HG03342 (cell line): Measurements from ENCODE around the gene CHMP1A.
"Not testable (repeated sequence)": the region's sequence is repeated elsewhere in the genome, so short reads cannot be mapped to it uniquely, and the experiment has no call there.

Source experiments
- ATAC-seq: cut with Tn5 transposase; IDR thresholded peaks from one replicate; pipeline ENCODE4 v1.9.1; 2021; ENCODE audit warnings: mild to moderate bottlenecking, moderate library complexity; ENCODE audit not compliant: unreplicated experiment

The CHMP1A gene

DNA sequence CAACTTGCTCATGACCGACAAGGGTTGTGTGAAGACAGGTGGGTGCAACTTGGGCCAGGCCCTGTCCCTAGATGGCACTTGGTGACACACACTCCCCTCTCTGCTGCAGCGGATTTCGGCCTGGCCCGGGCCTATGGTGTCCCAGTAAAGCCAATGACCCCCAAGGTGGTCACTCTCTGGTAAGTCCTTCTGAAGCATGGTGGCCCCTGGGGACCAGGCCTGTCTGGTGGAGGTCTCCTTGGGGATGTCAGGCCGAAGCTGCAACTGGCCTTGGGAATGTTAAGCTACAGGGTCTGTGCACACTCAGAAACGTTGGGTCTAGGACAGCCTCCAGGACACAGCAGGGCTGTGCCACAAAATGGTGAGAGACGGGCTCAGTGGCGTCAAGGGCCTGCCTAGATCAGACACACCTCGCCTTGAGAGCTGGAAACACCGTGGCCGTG lies 35.8 kb upstream of the CHMP1A start:
- no peak for ATAC-seq

DNA sequence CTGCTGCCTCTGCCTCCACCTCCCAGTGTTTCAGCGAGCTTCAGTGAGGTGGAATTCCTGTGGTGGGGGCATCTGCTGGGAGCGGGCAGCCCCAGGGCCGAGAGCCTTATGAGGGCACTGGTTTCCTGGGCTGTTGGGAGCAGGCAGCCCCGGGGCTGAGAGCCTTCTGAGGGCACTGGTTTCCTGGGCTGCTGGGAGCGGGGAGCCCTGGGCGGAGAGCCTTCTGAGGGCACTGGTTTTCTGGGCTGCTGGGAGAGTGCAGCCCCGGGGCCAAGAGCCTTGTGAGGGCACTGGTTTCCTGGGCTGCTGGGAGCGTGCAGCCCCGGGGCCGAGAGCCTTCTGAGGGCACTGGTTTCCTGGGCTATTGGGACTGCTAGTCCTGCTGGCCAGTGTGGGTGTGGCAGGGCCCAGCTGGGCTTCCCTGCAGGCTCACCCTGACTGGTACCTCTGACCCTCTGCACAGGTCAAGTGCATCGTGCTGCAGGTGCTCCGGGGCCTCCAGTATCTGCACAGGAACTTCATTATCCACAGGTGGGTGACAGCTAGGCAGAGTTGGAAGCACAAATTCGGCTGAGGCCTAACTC lies 34.6 kb upstream of the CHMP1A start:
- ATAC-seq, result no peak

DNA sequence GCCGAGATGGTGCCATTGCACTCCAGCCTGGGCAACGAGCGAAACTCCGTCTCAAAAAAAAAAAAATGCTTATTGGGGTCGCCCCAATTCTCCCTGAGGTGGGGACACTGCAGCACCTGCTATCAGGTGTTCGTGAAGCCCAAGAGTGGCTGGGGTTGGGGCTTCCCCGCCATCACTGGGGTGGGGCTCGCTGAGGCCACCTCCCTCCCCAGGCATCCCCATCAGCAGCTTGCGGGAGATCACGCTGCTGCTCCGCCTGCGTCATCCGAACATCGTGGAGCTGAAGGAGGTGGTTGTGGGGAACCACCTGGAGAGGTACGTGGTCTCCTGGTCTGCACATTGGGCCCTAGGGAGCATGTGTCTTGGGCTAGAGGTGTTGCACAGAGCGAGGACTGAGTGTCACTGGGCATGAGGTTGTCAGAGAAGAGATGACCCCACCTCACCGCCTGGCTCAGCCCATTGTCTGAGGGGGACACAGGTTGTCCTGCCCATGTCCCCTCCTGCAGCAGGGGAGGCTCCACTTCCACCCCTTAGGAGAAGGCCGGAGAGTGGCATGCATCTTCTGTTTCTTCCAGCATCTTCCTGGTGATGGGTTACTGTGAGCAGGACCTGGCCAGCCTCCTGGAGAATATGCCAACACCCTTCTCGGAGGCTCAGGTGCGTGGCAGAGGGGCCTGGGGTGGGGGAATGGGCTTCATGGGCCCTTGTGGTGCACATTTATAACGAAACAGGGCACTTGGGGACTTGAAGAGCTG lies 33.9 kb upstream of the CHMP1A start:
- ATAC-seq, result no peak

DNA sequence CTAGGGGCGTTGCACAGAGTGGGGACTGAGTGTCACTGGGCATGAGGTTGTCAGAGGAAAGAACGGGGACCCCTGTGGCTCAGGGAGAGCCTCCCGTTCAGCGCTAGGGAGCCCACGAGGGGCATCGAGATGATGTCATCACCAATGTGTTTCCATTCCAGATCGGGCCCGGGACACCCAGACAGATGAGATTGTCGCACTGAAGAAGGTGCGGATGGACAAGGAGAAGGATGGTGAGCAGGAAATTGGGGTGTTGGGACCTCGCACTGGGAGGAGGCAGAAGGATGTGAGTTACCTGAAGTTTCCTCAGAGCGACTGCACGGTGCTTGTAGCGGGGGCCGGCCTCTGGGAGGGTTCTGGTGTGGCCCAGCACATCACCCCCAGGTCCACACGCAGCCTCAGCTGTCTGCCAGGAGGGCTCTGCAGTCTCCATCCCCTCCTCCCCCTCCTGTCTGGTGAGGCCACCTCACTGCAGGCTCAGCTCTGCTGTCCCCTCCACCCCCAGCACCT lies 32.9 kb upstream of the CHMP1A start:
- ATAC-seq, result no peak

DNA sequence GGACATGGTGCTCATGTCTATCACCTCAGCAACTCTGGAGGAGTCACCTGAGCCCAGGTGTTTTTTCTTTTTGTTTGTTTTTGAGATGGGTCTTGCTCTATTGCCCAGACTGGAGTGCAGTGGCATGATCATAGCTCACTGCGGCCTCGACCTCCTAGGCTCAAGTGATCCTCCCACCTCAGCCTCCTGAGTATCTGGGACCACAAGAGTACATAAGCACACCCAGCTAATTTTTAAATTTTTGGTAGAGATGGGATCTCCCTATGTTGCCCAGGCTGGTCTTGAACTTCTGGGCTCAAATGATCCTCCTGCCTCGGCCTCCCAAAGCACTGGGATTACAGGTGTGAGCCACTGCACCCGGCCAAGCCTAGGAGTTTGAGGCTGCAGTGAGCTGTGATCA lies 32.1 kb upstream of the CHMP1A start:
- ATAC-seq, result not testable (repeated sequence)

DNA sequence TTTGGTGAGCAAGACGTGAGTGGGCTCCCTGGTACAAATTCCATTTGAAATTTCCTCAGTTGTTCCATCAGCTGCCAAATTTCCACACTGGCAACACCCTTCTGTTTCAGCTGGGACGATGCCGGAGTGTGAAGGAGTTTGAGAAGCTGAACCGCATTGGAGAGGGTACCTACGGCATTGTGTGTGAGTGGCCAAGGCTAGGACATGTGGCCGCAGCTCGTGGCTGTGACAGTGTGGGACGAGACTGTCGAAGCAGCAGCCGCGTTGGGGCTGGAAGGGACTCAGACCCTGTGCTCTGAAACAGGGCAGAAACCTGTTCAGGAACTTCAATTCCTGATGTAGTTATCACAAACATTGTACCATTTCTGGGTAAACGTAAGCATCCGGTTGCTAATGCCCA lies 31.6 kb upstream of the CHMP1A start:
- no peak for ATAC-seq

DNA sequence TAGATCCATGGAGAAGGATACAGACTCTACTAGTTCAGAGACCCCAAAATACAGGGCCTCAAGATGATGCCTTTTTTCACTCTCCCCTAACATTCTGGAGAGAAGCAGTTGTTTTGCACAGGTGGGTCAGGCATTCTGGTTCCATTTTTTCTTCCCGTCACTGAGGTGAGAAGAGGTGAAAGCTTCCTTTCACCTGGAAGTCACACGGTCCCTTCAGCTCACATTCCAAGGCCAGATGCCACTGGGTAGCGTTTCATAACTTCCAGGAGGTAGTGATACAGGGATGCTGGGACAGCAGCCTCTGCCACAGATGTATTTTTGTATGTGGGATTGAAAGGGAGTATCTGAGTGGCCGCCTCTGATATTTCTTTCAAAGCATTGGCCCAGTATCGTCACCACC lies 30.9 kb upstream of the CHMP1A start:
- no peak for ATAC-seq

DNA sequence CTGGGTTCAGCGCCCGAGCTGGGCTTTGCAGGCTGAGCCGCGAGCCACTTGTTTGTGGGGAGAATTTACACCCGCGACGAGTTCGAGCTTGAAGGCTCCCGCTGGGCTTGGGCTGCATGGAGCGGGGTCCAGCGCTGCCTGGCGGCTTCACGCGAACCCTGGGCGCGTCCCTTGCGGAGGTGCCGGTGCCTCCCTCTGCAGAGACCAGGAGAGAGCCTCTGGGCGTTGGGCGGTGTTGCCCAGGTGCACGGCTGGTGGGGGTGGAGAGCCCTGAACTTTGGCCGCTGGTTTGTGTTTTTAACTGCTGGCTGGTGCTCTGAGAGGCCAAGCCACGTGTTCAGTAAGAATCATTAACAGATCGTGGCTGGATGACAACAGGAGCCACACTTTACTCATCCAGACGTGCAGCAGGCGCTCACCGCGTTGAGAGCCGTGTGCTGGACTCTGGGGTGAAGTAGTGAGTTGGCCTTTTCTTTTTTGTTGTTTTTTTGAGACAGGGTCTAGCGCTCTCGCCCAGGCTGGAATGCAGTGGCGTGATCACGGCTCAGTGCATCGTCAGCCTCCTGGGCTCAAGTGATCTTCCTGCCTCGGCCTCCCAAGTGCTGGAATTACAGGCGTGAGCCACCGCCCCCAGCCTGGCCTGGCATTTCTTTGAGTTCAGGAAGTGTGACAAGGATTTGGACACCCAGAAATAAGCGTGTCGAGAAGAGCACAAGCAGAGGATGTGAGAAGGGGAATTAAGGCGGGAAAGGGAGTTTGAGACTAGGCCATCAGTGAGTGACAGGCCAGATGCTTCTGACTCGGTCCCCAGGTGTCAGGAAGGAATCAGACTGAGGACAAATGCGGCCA lies 29.8 kb upstream of the CHMP1A start:
- peak; percentile 36 for ATAC-seq

DNA sequence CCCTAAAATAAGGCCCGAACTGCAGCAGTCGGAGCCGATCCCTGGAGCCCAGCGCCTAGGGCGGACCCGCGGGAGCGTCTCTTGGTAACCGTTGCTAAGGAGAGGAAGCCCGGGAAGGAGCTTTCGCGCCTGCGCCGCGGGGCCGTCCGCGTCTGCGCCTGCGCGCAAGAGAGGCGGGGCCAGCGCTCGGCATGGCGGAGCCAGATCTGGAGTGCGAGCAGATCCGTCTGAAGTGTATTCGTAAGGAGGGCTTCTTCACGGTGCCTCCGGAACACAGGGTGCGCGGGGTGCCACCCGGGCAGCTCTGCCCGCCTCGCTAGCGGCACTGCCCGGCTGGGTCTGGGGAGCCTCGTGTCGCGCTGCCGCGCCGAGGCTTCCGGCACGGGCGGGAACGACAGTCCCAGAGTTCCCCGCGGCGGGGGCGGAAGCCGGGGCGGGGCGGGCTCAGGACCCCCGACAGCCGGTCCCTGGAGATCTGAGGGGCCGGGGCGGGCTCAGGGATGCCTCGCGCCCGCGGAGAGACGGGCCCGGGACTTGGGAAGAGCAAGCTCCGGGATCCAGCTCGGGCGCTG lies 29.1 kb upstream of the CHMP1A start, which contains the start of gene CDK10:
CDK10 (plus strand) TSS at position 170 of the 572 bp plus-strand sequence; CDS start at position 192, 22 bp downstream.
- ATAC-seq, result peak; percentile 74

DNA sequence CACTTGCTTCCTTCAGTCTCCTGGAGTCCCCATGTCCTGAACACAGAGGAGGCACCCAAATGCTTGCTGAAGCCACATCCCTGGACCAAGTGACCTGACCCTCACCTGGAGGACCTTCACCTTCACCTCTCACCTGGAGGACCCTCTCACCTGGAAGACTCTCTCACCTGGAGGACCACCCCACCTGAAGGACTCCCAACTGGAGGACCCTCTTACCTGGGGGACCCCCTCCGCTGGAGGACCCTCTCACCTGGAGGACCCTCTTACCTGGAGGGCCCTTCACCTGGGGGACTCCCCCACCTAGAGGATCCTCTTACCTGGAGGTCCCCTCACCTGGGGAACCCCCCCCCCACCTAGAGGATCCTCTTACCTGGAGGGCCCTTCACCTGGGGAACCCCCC lies 28.4 kb upstream of the CHMP1A start:
- no peak for ATAC-seq

DNA sequence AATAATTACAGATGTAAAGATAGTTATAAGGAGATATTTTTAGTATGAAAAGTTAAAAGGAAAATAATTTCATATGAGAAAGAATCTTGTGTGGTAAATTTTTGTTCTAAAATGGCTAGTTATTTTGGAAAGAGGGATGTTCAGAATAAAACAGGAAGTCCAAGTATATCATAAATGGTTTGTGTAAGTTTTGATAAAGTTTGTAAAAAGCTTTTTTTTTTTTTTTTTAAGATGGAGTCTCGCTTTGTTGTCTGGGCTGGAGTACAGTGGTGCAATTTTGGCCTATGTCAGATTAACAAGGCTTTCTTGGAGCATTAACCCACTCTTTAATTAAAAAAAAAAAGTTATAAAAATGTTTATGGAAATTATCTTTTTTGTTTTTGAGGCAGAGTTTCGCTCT lies 20.8 kb upstream of the CHMP1A start:
- no peak for ATAC-seq

DNA sequence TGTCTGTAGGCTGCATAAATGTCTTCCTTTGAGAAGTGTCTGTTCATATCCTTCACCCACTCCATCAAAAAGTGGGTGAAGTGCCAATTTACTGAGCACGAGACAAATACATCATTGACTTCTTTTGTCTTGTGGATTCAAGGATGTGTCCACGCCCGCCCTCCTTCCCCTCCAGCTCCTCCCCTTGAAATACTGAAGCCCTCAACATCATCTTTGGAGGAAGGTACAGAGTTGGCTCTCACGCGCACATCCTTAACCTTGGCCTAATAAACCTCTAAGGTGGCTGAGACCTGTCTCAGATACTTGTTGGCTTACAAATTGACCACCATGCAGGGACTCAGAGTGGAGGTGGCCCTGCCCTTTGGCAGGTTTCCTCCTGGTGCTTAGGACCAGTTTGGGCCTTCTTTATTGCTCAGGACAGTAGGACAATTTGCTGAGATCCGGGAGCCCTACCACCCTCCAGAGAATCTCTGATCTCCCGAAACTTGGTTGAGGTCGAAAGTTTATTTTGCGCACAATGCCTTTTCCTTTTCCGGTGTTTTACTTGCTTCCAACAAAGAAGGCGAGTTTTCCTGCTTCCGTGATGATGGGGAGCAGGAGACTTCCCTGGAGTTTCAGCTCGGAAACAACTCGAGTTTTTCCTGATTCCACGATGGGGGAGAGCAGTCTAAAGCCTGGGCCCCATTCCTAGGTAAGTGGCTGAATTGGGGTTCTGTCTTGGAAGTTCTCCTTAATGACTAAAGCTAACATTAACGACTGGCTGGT lies 14.9 kb upstream of the CHMP1A start:
- no peak for ATAC-seq

DNA sequence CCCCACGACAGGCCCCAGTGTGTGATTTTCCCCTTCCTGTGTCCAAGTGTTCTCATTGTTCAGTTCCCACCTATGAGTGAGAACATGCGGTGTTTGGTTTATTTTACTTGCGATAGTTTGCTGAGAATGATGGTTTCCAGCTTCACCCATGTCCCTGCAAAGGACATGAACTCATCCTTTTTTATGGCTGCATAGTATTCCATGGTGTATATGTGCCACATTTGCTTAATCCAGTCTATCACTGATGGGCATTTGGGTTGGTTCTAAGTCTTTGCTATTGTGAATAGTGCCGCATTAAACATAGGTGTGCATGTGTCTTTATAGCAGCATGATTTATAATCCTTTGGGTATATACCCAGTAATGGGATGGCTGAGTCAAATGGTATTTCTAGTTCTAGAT lies 14.1 kb upstream of the CHMP1A start:
- ATAC-seq, result not testable (repeated sequence)

DNA sequence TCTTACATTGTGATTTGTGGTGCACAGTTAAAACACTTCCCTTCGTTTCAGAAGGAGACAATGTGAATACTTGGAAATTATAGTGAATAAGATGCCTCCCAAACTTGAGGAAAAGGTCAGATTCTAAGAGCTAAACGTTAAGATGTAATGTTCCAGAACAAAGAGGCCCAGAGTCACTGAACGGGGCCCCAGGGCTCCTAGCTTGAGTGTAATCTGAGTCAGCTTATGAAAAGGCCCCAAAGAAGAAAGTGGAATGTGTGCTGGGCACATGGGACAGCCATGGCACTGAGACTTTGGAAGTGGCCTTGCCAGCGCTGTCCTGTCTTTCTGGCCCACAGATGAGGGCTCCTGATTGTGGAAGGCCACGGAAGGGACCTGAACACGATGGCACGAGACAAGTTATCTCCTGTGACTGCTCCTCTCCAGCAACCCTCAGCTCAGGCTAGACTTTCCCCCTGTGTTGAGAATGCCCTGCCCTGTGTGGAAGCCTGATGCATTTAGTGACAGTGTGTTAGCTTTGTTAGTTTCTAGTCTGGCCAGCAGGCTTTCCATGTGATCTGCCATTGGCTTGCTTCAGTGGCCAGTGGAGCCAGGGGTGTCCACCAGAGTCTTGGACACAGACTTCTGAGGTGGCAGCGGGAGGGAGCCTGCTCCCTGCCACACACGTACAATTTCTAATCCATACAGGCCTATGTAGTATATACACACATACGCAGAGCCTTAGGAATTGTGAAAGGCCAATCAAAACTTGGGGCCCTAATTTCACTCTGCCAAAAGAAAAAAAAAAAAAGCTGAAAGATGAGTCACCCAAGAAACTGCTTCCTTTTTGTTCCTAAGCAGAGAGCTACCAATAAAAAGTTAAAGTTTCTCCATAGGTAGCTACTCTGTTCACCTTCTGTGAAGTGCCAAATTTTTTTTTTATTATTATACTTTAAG lies 13.3 kb upstream of the CHMP1A start:
- no peak for ATAC-seq

DNA sequence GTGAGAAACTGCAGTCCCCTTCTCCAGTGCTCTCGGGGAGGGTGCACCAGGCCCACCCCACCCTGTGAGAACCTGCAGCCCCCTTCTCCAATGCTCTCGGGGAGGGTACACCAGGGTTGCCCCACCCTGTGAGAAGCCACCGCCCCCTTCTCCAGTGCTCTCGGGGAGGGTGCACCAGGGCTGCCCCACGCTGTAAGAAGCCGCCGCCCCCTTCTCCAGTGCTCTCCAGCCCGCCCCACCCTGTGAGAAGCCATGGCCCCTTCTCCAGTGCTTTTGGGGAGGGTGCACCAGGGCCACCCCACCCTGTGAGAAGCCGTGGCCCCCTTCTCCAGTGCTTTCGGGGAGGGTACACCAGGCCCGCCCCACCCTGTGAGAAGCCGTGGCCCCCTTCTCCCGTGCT lies 12.2 kb upstream of the CHMP1A start:
- ATAC-seq, result no peak

DNA sequence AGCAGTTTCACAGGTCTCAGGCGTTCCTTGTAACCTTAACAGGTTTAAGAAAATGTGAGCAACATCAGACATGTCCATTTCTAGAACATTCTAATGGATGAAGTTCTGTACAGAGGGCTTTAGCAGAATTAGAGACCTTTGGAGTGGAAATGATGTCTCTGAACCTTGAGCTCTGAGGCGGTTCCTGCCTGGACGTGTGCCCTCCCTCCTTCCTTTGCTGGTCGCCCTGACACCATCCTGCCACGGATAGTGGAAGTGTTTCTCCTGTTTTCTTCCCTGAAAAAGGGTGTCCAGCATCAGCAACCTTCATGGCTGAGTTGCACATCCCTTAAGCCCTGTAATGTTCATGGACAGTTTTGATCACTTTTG lies 11.3 kb upstream of the CHMP1A start:
- ATAC-seq, result no peak

DNA sequence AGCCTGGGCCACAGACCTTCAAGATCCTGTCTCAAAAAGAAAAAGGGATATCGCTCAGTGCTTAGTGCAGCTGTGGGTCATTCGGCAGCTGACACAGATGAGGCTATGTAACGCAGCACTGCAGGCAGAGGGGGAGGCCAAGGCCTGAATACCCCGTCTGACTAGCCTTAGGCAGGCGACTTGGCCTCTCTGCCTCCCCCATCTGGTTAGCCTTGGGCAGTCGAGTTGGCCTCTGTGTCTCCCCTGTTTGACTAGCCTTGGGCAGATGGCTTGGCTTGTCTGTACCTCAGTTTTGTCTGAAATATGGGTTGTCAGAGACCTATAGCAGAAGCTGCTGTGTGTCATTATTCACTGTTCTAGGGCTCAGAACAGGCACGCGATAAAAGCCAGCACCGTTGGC lies 10.1 kb upstream of the CHMP1A start:
- ATAC-seq, result no peak

DNA sequence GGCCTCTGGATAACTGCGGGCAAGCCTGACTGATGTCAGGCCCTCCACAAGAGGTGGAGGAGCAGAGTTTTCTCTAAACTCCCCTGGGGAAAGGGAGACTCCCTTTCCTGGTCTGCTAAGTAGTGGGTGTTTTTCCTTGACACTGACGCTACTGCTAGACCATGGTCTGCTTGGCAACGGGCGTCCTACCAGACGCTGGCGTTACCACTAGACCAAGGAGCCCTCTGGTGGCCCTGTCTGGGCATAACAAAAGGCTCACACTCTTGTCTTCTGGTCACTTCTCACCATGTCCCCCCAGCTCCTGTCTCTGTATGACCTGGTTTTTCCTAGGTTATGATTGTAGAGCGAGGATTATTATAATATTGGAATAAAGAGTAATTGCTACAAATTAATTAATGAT lies 9.5 kb upstream of the CHMP1A start:
- ATAC-seq, result not testable (repeated sequence)

DNA sequence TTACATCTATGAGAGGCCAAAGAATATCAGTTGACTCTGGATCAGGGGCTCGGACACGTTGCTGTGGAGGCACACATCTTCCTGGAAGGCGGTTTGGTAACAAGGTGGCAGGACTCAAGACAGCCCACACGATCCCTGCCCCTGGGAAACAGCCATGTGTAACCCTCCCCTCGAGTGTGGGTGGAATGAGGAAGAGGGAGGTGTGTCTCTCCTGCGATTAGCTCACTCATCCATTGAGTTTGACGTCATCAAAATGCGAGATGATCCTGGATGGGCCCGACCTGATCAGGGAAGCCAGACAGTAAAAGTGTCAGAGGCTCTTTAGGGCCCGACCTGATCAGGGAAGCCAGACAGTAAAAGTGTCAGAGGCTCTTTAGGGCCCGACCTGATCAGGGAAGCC lies 6.7 kb upstream of the CHMP1A start:
- not testable (repeated sequence) for ATAC-seq
